ENCODE measurements around the gene UBXN10. TPM values are rescaled to one million over a fixed set of nuclear protein-coding genes. Genes with fewer than 3 reads are reported as not detected.

UBXN10 gene
- total and polyA plus RNA-seq, 8 donors, result 0.31 to 8.0 (median 1.8) TPM

DNA sequence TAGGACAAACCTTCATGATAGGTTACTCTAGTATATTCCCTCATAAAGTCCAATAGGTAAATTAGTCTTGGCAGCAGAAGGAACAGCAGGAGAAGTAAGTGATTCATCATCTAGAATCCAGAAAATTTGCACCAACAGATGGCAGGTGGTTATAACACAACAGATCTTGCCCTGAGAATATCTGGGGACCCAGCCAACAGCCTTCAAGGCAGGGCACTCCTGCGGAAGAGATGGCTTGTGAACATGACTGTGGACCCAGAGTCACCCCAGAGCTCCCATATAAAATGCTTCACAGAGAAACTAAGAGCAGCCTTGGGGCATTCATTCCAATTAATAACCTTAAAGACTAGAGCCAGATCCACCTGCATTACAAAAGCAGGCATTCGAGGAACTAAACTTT lies 8.3 kb downstream of the UBXN10 start:
- Histone ChIP-seq H3K4me1 (peaks cover 0 to 22% (median 9%) of the 10 kb centered on the region in 4 donors), H3K27ac (no peak overlapping the region), H3K27me3 (peaks cover 0 to 26% (median 0%) of the 10 kb centered on the region in 3 donors), H3K4me3 (no peak overlapping the region), H3K36me3 (peaks cover 0 to 7% (median 0%) of the 10 kb centered on the region in 4 donors), H3K9me3 (no peaks in the 10 kb centered on the region)
- DNase-seq, result no peak
- intact Hi-C loops (cut with DNase I; ENCODE audit: low total_unique reads), result no loop called here
- TF ChIP-seq POLR2A (IDR thresholded peaks at IDR 0.05), result no peak
- no peak for TF ChIP-seq EP300 (IDR thresholded peaks at IDR 0.05)
- no peak for TF ChIP-seq POLR2AphosphoS5 (IDR thresholded peaks at IDR 0.05)
- no peak for TF ChIP-seq CTCF (IDR thresholded peaks at IDR 0.05)
- WGBS, 5 donors, result 82 to 89% (median 86%) methylated on average over 2 of the region's 2 CpGs

GRCh38 chr1:20194757-20195461 lies 9.0 kb downstream of the UBXN10 start:
- WGBS, 5 donors, result 35 to 49% (median 42%) methylated on average over 15 of the region's 15 CpGs
- Histone ChIP-seq H3K4me3 (no peak overlapping the region), H3K27ac (no peak overlapping the region), H3K27me3 (peaks cover 0 to 27% (median 0%) of the 10 kb centered on the region in 3 donors), H3K4me1 (peaks cover 0 to 22% (median 9%) of the 10 kb centered on the region in 4 donors), H3K36me3 (peaks cover 0 to 7% (median 0%) of the 10 kb centered on the region in 4 donors), H3K9me3 (no peaks in the 10 kb centered on the region)
- intact Hi-C loops (cut with DNase I; ENCODE audit: low total_unique reads), result no loop called here
- DNase-seq, result peak; percentile 79 to 81
- TF ChIP-seq CTCF (IDR thresholded peaks at IDR 0.05) (peak in 5 of 7 experiments; percentile 52 to 85 (median 69)), POLR2AphosphoS5 (IDR thresholded peaks at IDR 0.05) (no peak)

- H3K4me1 ChIP-seq, result peaks cover 0 to 22% (median 9%) of the 10 kb centered on the region in 4 donors
- H3K27me3 ChIP-seq, result peaks cover 0 to 32% (median 0%) of the 10 kb centered on the region in 3 donors
- DNase-seq, result no peak
- peaks cover 0 to 7% (median 0%) of the 10 kb centered on the region in 4 donors for H3K36me3 ChIP-seq
- TF ChIP-seq EP300 (IDR thresholded peaks at IDR 0.05), result no peak
- no peak for TF ChIP-seq POLR2A (IDR thresholded peaks at IDR 0.05)
- TF ChIP-seq POLR2AphosphoS5 (IDR thresholded peaks at IDR 0.05), result no peak
- no peak for TF ChIP-seq CTCF (IDR thresholded peaks at IDR 0.05)
- no peaks in the 10 kb centered on the region for H3K9me3 ChIP-seq
- H3K4me3 ChIP-seq, result no peak overlapping the region
- intact Hi-C loops (cut with DNase I; ENCODE audit: low total_unique reads), result no loop called here
- WGBS, 5 donors, result 50 to 61% (median 53%) methylated on average over 4 of the region's 4 CpGs
- H3K27ac ChIP-seq, result no peak overlapping the region
Measured at GRCh38 chr1:20195462-20195780, 9.5 kb downstream of the UBXN10 start.

- Histone ChIP-seq H3K36me3 (no peaks in the 10 kb centered on the region), H3K27ac (no peak overlapping the region), H3K27me3 (peaks cover 0 to 32% (median 0%) of the 10 kb centered on the region in 3 donors), H3K9me3 (no peaks in the 10 kb centered on the region), H3K4me1 (peaks cover 0 to 18% (median 9%) of the 10 kb centered on the region in 4 donors), H3K4me3 (no peak overlapping the region)
- 65 to 79% (median 72%) methylated on average over 5 to 6 of the region's 6 CpGs for WGBS, 5 donors
- DNase-seq, result no peak
- intact Hi-C loops (cut with DNase I; ENCODE audit: low total_unique reads), result no loop called here
- TF ChIP-seq CTCF (IDR thresholded peaks at IDR 0.05) (no peak), POLR2A (IDR thresholded peaks at IDR 0.05) (no peak), POLR2AphosphoS5 (IDR thresholded peaks at IDR 0.05) (no peak), EP300 (IDR thresholded peaks at IDR 0.05) (no peak)
Measured at GRCh38 chr1:20197329-20197791, 11.5 kb downstream of the UBXN10 start.
